ENCODE results near the gene HM13. TPM values are rescaled to one million over a fixed set of nuclear protein-coding genes. Genes with fewer than 3 reads are reported as not detected.
A peak's percentile ranks its signal among the peaks of the same experiment; 100 is the strongest.

The HM13 gene
- total and polyA plus RNA-seq, 8 donors = 10.7 to 181 (median 91.8) TPM

GRCh38 chr20:31570735-31571617 is 56.7 kb downstream of the HM13 start:
- peaks cover 48 to 83% (median 56%) of the 10 kb centered on the region in 4 donors for H3K4me1 ChIP-seq
- H3K9me3 ChIP-seq = no peaks in the 10 kb centered on the region
- peaks cover 12 to 44% (median 38%) of the 10 kb centered on the region in 4 donors for H3K36me3 ChIP-seq
- H3K4me3 ChIP-seq = no peak overlapping the region
- 62 to 76% (median 64%) methylated on average over 16 to 25 of the region's 25 CpGs for WGBS, 5 donors
- intact Hi-C loops (cut with DNase I; ENCODE audit: low total_unique reads) = no loop called here
- DNase-seq = peak in 1 of 2 donors; percentile 78
- TF ChIP-seq POLR2AphosphoS5 (IDR thresholded peaks at IDR 0.05) (no peak), EP300 (IDR thresholded peaks at IDR 0.05) (no peak), CTCF (IDR thresholded peaks at IDR 0.05) (no peak), POLR2A (IDR thresholded peaks at IDR 0.05) (no peak)
- no peaks in the 10 kb centered on the region for H3K27me3 ChIP-seq
- peak overlapping the region; percentile 57 to 97 (median 93) for H3K27ac ChIP-seq

GRCh38 chr20:31572042-31572700 is 57.9 kb downstream of the HM13 start:
- H3K9me3 ChIP-seq = no peaks in the 10 kb centered on the region
- intact Hi-C loops (cut with DNase I; ENCODE audit: low total_unique reads) = no loop called here
- TF ChIP-seq CTCF (IDR thresholded peaks at IDR 0.05) (no peak), POLR2AphosphoS5 (IDR thresholded peaks at IDR 0.05) (no peak), EP300 (IDR thresholded peaks at IDR 0.05) (no peak), POLR2A (IDR thresholded peaks at IDR 0.05) (no peak)
- peaks cover 9 to 32% (median 26%) of the 10 kb centered on the region in 4 donors for H3K36me3 ChIP-seq
- DNase-seq = no peak
- H3K4me1 ChIP-seq = peaks cover 39 to 71% (median 49%) of the 10 kb centered on the region in 4 donors
- H3K27ac ChIP-seq = peak overlapping the region; percentile 90 to 97 (median 93)
- 24 to 31% (median 26%) methylated on average over 17 of the region's 17 CpGs for WGBS, 5 donors
- H3K27me3 ChIP-seq = no peaks in the 10 kb centered on the region
- peak overlapping the region; percentile 46 to 59 (median 48) for H3K4me3 ChIP-seq

GRCh38 chr20:31572701-31573554 is 58.7 kb downstream of the HM13 start:
- Histone ChIP-seq H3K27ac (peak overlapping the region; percentile 90 to 97 (median 93)), H3K36me3 (peaks cover 3 to 25% (median 19%) of the 10 kb centered on the region in 4 donors), H3K27me3 (no peaks in the 10 kb centered on the region), H3K4me3 (peak overlapping the region; percentile 46 to 59 (median 48)), H3K4me1 (peaks cover 39 to 63% (median 47%) of the 10 kb centered on the region in 4 donors), H3K9me3 (no peaks in the 10 kb centered on the region)
- TF ChIP-seq CTCF (IDR thresholded peaks at IDR 0.05) (peak in 1 of 7 experiments; percentile 17), POLR2A (IDR thresholded peaks at IDR 0.05) (no peak), EP300 (IDR thresholded peaks at IDR 0.05) (peak; percentile 66), POLR2AphosphoS5 (IDR thresholded peaks at IDR 0.05) (peak; percentile 90 to 97 (median 93))
- intact Hi-C loops (cut with DNase I; ENCODE audit: low total_unique reads) = no loop called here
- DNase-seq = peak; percentile 96 to 98
- 1 to 2% (median 1%) methylated on average over 12 to 56 of the region's 63 CpGs for WGBS, 5 donors

All from stomach (tissue), 9 donors.